Stomach (tissue), 9 donors: ENCODE results near the gene DIP2A. TPM values are rescaled to one million over a fixed set of nuclear protein-coding genes. Genes with fewer than 3 reads are reported as not detected.

Experiments
- DNase-seq, 2 donors: peaks; one replicate each; pipeline versions ENCODE4 v3.0.0 to v3.0.0-alpha.2; 2013 to 2019
- H3K27ac ChIP-seq, 5 donors: fragments of 200-600 bp in 4 of 5; sonication (generic) in 4 of 5; one replicate each; pipeline ENCODE4 v1.5.1; 2013 to 2019; ENCODE audit warnings: mild to moderate bottlenecking in 1 of 5, moderate library complexity in 1 of 5
- H3K27me3 ChIP-seq, 3 donors: fragments of 200-600 bp; sonication (generic); one replicate each; pipeline ENCODE4 v1.5.1; 2017 to 2019; ENCODE audit warnings: mixed run types in 1 of 3
- H3K36me3 ChIP-seq, 4 donors: fragments of 200-600 bp; sonication (generic); 1 replicate in 3 of 4; 2 replicates in 1 of 4; pipeline ENCODE4 v1.5.1; 2016 to 2019
- H3K4me1 ChIP-seq, 4 donors: fragments of 200-600 bp; sonication (generic); one replicate each; pipeline ENCODE4 v1.5.1; 2016 to 2019
- H3K4me3 ChIP-seq, 4 donors: fragments of 200-600 bp; sonication (generic) in 3 of 4; one replicate each; pipeline ENCODE4 v1.5.1; 2016 to 2019; ENCODE audit warnings: mild to moderate bottlenecking in 1 of 4
- H3K9me3 ChIP-seq, 4 donors: fragments of 200-600 bp; sonication (generic); one replicate each; pipeline ENCODE4 v1.5.1; 2016 to 2019
- EP300 ChIP-seq: sonication (generic); formaldehyde crosslinking; IDR thresholded peaks from one replicate; pipeline ENCODE4 v1.6.1; 2017; ENCODE audit warnings: antibody characterized with exemption
- POLR2A ChIP-seq, 4 donors: fragments of 450-650 bp; IDR thresholded peaks; one replicate each; pipeline ENCODE4 v1.6.1; 2016; ENCODE audit warnings: antibody characterized with exemption in 4 of 4, control low read depth in 2 of 4, mild to moderate bottlenecking in 1 of 4, moderate library complexity in 1 of 4
- POLR2AphosphoS5 ChIP-seq, 3 donors: sonication (generic); formaldehyde crosslinking; IDR thresholded peaks; one replicate each; pipeline ENCODE4 v1.6.1; 2016; ENCODE audit warnings: antibody characterized with exemption in 3 of 3
- WGBS, 5 donors: extraction: QIAGEN DNeasy Blood & Tissue Kit in 3 of 5; methylation state at CpG; one replicate each; pipeline versions ENCODE4 v1.1.5 to v1.1.7; 2013 to 2018; 5-methylcytosine and 5-hydroxymethylcytosine counted together
- intact Hi-C: fragments of 100-400 bp; cut with DNase I; formaldehyde crosslinking; loops from one replicate; pipeline ENCODE4 v1.15.1; 2023; ENCODE audit warnings: low total_unique reads
- polyA plus RNA-seq, 3 donors: library from polyadenylated mRNA; stranded (reverse); fragments of 200-250 nt; gene quantifications; one replicate each; pipeline ENCODE4 v1.2.3, GENCODE V29; 2013
- total RNA-seq, 5 donors: library from RNA; depleted of rRNA; stranded (reverse); fragments of >200 nt; gene quantifications; one replicate each; pipeline versions ENCODE4 v1.1.0 to v1.2.3, GENCODE V29; 2014 to 2016
- TF ChIP-seq, protein P1 (sequence below), 7 experiments: fragments of 450-650 bp in 4 of 7; fragments of 200-600 bp in 3 of 7; sonication (generic) in 3 of 7; IDR thresholded peaks; one replicate each; pipeline ENCODE4 v1.5.1; 2016 to 2019; ENCODE audit warnings: antibody characterized with exemption in 7 of 7, control low read depth in 2 of 7, mild to moderate bottlenecking in 1 of 7
- donor health status: healthy with polysubstance abuse.
- donor health status: Bipolar disorder and iron deficiency.
- donor health status: healthy.

Gene DIP2A
- total and polyA plus RNA-seq, 8 donors = 7.3 to 122 (median 51.0) TPM

DNA sequence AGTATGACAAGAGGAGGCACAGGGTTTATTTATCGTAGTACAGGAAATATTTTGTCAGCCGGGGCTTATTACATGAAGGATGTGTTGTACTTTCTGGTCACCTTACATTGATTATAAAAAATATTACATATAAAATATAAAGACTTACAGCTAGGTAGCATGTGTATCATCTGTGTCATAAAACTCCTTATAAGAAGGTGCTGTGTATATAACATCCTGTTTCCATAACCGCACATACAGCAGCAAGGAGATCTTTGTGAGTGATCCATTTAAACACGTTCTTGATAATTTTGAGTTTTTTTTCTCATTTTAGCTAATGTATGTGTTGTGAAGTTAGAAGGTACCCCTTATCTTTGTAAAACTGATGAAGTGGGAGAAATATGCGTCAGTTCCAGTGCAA is 86.1 kb downstream of the DIP2A start:
- peaks cover 38 to 99% (median 96%) of the 10 kb centered on the region in 4 donors for H3K36me3 ChIP-seq
- H3K9me3 ChIP-seq = no peaks in the 10 kb centered on the region
- no peak overlapping the region for H3K27ac ChIP-seq
- no peaks in the 10 kb centered on the region for H3K4me1 ChIP-seq
- no peak overlapping the region for H3K4me3 ChIP-seq
- TF ChIP-seq POLR2A (IDR thresholded peaks at IDR 0.05) = no peak
- no peak for TF ChIP-seq POLR2AphosphoS5 (IDR thresholded peaks at IDR 0.05)
- TF ChIP-seq, protein P1, sequence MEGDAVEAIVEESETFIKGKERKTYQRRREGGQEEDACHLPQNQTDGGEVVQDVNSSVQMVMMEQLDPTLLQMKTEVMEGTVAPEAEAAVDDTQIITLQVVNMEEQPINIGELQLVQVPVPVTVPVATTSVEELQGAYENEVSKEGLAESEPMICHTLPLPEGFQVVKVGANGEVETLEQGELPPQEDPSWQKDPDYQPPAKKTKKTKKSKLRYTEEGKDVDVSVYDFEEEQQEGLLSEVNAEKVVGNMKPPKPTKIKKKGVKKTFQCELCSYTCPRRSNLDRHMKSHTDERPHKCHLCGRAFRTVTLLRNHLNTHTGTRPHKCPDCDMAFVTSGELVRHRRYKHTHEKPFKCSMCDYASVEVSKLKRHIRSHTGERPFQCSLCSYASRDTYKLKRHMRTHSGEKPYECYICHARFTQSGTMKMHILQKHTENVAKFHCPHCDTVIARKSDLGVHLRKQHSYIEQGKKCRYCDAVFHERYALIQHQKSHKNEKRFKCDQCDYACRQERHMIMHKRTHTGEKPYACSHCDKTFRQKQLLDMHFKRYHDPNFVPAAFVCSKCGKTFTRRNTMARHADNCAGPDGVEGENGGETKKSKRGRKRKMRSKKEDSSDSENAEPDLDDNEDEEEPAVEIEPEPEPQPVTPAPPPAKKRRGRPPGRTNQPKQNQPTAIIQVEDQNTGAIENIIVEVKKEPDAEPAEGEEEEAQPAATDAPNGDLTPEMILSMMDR (IDR thresholded peaks at IDR 0.05) = no peak
- no peaks in the 10 kb centered on the region for H3K27me3 ChIP-seq
- DNase-seq = no peak
- intact Hi-C loops = no loop called here
- WGBS, 5 donors = 83 to 91% (median 89%) methylated on average over 5 of the region's 5 CpGs

DNA sequence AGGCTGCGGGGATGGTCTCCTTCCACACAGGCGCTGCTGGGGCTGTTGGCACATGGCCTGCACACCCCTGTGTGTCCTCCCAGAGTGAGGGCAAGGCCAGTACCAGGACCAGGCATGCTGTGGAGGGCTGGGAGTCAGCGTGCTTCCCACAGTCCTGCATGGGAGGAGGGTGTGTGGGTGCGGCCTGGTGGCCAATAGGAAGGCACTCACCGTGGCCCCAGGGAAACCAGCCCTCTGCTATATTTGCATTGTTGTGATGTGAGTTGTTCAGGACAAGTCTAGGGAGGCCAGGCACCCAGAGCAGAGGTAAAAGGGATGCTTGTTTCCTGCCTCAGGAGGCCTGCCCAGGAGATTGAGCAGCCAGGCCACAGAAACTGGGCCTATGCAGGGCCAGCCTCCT is 86.7 kb downstream of the DIP2A start:
- Histone ChIP-seq H3K36me3 (peaks cover 36 to 99% (median 96%) of the 10 kb centered on the region in 4 donors), H3K27me3 (no peaks in the 10 kb centered on the region), H3K4me3 (no peak overlapping the region), H3K4me1 (peaks cover 0 to 1% (median 0%) of the 10 kb centered on the region in 4 donors), H3K27ac (no peak overlapping the region), H3K9me3 (no peaks in the 10 kb centered on the region)
- WGBS, 5 donors = 89 to 94% (median 92%) methylated on average over 2 to 5 of the region's 5 CpGs
- intact Hi-C loops = no loop called here
- peak in 1 of 2 donors; percentile 7 for DNase-seq
- TF ChIP-seq POLR2A (IDR thresholded peaks at IDR 0.05) (no peak), POLR2AphosphoS5 (IDR thresholded peaks at IDR 0.05) (no peak), EP300 (no peak)
- TF ChIP-seq, protein P1 (IDR thresholded peaks at IDR 0.05) = no peak

DNA sequence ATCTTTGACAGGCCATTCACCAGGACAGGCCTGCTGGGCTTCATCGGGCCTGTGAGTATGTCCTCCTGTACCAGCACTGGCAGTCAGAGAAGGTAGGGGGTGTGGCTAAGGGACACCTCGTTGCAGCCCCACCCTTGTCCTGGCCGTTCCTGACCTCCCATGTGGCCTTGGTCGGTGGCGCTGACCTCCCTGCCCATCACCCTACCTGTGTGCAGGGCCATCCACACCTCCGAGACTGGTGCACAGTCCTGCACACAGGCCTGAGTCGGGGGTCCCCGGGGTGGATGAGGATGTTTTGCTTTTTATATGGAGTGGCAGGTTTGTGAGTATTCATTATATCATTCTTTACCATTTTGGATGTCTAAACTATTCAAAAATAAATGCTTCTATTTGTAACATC is 87.2 kb downstream of the DIP2A start:
- no peak for TF ChIP-seq EP300
- TF ChIP-seq, protein P1 (IDR thresholded peaks at IDR 0.05) = no peak
- TF ChIP-seq POLR2AphosphoS5 (IDR thresholded peaks at IDR 0.05) = no peak
- no peak for TF ChIP-seq POLR2A (IDR thresholded peaks at IDR 0.05)
- intact Hi-C loops = no loop called here
- DNase-seq = peak in 1 of 2 donors; percentile 21
- H3K9me3 ChIP-seq = no peaks in the 10 kb centered on the region
- no peak overlapping the region for H3K4me3 ChIP-seq
- H3K4me1 ChIP-seq = peaks cover 0 to 3% (median 0%) of the 10 kb centered on the region in 4 donors
- H3K36me3 ChIP-seq = peaks cover 40 to 99% (median 97%) of the 10 kb centered on the region in 4 donors
- 80 to 87% (median 84%) methylated on average over 8 of the region's 8 CpGs for WGBS, 5 donors
- no peaks in the 10 kb centered on the region for H3K27me3 ChIP-seq
- no peak overlapping the region for H3K27ac ChIP-seq

DNA sequence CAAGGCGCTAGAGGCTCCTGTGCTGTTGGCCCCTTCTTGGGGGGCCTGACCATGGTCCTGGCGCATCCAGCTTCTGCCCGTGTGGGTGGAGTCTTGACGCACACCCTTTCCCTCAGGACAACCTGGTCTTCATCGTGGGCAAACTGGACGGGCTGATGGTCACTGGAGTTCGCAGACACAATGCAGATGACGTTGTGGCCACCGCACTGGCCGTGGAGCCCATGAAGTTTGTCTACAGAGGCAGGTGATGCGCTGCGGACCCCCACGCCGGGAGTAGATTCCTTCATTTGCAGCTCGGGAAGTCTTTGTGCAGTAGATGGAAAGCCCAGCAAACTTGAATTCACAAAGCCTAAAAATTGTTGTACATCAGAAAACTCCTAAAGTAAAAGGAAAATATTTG is 88.1 kb downstream of the DIP2A start:
- peaks cover 38 to 99% (median 96%) of the 10 kb centered on the region in 4 donors for H3K36me3 ChIP-seq
- no peaks in the 10 kb centered on the region for H3K9me3 ChIP-seq
- no peak overlapping the region for H3K27ac ChIP-seq
- DNase-seq = peak in 1 of 2 donors; percentile 15
- intact Hi-C loops = no loop called here
- TF ChIP-seq, protein P1 (IDR thresholded peaks at IDR 0.05) = no peak
- TF ChIP-seq POLR2AphosphoS5 (IDR thresholded peaks at IDR 0.05) (no peak), POLR2A (IDR thresholded peaks at IDR 0.05) (no peak), EP300 (no peak)
- H3K4me1 ChIP-seq = peaks cover 0 to 3% (median 0%) of the 10 kb centered on the region in 4 donors
- 95 to 98% (median 96%) methylated on average over 15 of the region's 15 CpGs for WGBS, 5 donors
- H3K4me3 ChIP-seq = no peak overlapping the region
- no peaks in the 10 kb centered on the region for H3K27me3 ChIP-seq
